Amniotic epithelial cell (primary cell): ENCODE results near the gene GPNMB.
"Not testable (repeated sequence)": the region's sequence is repeated elsewhere in the genome, so short reads cannot be mapped to it uniquely, and the experiment has no call there.

Experiments
- DNase-seq: peaks from one replicate; pipeline ENCODE4 v3.0.0-alpha.2; 2010; ENCODE audit warnings: low read depth

The GPNMB gene

DNA sequence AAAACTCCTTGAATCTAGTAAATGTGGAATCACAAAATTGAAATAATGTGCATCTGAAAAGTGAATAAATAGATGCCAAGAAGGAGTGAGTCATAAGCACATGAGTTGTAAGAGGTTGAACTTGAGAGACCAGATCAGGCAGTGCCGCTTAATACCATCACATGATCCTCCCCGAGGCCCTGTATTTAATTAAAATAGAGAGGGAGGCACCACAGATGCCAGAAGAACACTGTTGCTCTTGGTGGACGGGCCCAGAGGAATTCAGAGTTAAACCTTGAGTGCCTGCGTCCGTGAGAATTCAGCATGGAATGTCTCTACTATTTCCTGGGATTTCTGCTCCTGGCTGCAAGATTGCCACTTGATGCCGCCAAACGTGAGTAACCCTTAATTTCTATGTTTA lies at the start of gene GPNMB:
TSS of gene GPNMB (plus strand) at position 221 of the 400 bp plus-strand sequence. CDS start at position 304, 83 bp downstream.
- peak; percentile 85 for DNase-seq

DNA sequence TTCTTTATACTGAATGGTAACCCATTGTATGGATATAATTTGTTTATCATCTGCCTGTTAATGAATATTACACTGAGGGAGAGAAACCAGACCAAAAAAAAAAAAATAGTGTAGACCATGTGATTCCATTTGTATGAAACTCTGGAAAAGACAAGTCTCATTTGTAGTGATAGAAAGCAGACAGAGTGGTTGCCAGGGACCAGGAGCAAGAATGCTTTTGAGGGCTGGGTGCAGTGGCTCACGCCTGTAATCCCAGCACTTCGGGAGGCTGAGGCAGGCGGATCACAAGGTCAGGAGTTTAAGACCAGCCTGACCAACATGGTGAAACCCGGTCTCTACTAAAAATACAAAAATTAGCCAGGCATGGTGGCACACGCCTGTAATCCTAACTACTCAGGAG lies 48.8 kb upstream of the GPNMB start:
- DNase-seq, result not testable (repeated sequence)

- DNase-seq, result no peak
Measured at GRCh38 chr7:23200331-23200730, 46.2 kb upstream of the GPNMB start.

DNA sequence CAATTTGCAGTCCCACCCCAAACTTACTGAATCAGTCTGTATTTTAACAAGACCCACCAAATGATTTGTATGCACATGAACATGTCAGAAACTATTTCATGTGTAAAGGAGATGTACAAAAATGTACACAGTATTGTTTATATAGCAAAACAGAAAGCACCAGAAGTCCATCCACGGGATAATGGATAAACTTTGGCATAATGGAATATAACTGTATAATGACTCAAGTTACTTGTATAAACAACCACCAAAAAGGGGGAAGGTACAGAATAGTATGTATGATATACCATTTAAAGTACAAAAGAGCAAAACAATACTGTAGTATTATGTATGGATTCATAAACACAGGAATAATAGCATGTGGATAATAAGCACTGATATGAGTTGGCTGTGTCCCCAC lies 42.3 kb upstream of the GPNMB start:
- no peak for DNase-seq

- DNase-seq, result no peak
Measured at GRCh38 chr7:23205577-23205908, 41.0 kb upstream of the GPNMB start.

- peak; percentile 25 for DNase-seq
Measured at GRCh38 chr7:23205909-23206767, 40.4 kb upstream of the GPNMB start.

- DNase-seq, result peak; percentile 15
Measured at GRCh38 chr7:23207021-23207420, 39.6 kb upstream of the GPNMB start.

GRCh38 chr7:23207884-23208283 lies 38.7 kb upstream of the GPNMB start:
- DNase-seq, result peak; percentile 19

- no peak for DNase-seq
Measured at GRCh38 chr7:23208316-23208715, 38.3 kb upstream of the GPNMB start.

GRCh38 chr7:23210506-23210905 lies 36.1 kb upstream of the GPNMB start:
- no peak for DNase-seq

- DNase-seq, result no peak
Measured at GRCh38 chr7:23211589-23211988, 35.0 kb upstream of the GPNMB start.

GRCh38 chr7:23212395-23212794 lies 34.2 kb upstream of the GPNMB start:
- DNase-seq, result no peak

- DNase-seq, result no peak
Measured at GRCh38 chr7:23212841-23213240, 33.7 kb upstream of the GPNMB start.

DNA sequence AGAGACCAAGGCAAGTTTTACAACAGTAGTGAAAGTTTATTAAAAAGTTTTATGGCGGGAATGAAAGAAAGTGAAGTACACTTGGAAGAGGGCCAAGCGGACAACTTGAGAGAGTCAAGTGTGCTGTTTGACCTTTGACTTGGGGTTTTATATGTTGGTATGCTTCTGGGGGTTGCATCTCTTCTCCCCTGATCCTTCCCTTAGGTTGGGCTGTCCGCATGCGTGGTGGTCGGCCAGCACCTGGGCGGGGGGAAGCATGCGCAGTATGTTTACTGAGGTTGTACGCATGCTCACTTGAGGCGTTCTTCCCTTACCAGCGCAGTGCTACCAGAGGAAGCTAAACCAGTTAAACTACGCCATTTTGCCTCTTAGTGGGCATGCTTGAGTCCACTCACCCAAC lies 32.8 kb upstream of the GPNMB start:
- DNase-seq, result no peak

GRCh38 chr7:23214423-23214822 lies 32.2 kb upstream of the GPNMB start:
- no peak for DNase-seq

GRCh38 chr7:23214938-23215337 lies 31.6 kb upstream of the GPNMB start:
- DNase-seq, result no peak

DNA sequence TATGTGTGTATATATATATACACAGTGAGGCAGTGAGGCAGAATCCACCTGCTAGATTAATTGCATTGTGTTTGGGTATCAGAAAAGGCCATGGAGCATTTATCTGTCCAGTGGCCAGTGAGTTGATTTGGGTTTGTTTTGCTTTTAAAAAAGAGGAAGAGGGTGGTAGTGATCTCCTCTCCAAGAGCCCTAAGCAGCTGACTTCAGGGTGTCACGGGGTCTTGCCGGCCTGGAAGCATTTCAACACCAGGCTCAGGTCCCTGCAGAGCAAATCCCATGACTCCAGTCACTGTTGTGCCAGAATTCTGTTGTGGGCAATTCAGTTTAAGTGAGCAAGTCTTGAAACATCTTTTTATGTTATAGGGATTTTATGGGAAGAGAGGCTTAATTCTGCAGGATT lies 30.6 kb upstream of the GPNMB start:
- no peak for DNase-seq

DNA sequence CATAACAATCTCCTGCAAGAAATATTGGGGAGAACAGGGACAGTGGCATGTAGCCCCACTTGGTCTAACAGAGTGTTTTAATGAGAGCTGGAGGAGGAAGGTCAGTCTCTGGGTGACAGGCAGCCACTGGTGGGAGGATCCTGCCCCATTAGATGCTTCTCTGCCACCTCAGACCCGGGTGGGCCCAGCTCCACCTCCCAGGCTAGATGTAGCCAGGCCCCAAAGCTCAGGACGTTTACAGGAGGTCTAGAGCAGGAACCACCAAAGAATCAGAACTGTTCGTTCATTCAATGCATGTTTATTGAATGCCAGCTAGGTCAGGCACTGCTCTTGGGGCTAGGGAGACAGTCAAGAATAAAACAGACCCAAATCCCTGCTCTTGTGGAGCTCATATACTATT lies 28.4 kb upstream of the GPNMB start:
- DNase-seq, result no peak

DNA sequence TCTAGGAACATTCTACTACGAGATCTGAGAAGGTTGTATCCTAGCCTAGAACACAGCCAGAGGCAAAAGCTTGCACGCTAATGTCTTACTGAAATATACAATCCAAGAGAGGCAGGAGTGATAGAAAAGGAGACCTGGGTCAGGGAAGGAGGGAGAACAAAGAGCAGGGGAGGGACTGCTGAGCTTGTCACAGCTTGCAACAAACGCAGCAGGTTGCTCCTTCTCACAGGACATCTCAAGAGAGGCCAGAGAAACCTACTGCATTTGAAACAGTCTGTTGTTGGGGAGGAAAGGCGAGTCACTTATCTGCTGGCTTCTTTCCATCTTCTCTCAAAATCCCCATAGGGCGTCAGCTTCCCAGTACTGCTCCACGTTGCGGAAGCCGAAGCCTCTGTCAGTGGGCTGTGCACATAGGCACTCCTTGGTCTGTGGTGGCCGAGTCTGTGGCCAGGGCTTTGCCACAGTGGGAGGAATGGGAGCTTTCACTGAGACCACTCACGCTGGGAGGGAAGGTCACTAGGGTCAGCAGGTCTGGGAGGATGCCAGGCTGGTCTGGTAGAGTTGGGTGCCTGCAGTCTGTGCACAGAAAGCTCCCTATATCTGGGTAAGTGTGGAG lies 25.8 kb upstream of the GPNMB start:
- no peak for DNase-seq

DNA sequence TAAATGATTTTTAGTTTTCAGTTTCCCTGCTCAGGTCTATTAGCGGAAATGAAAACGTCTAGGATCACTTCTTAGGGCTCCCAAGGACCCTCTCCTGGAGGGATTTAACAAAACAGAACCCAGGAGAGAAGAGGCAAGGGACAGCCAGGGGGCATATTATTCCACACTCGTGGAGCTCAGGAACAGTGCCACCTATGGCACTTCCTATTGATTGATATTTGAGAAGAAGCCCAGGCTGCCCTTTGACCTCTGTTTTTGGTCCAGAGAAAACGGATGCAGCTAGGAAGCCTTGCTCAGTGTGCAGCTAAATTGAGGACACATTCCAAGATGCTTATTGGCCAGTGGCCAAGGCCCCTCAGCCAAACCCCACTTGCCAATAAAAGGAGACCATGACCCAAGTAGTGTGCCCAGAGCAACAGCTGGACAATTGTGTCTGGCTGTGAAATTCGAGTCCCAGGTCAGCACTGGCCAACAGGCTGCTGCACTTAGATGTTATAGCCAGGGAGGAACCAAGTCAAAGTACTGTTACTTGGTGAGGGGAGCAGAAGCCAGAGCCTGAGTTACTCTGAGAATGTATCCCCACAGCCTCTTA lies 24.0 kb upstream of the GPNMB start:
- DNase-seq, result no peak

- not testable (repeated sequence) for DNase-seq
Measured at GRCh38 chr7:23224364-23224763, 22.2 kb upstream of the GPNMB start.

GRCh38 chr7:23226844-23227450 lies 19.6 kb upstream of the GPNMB start:
- no peak for DNase-seq

DNA sequence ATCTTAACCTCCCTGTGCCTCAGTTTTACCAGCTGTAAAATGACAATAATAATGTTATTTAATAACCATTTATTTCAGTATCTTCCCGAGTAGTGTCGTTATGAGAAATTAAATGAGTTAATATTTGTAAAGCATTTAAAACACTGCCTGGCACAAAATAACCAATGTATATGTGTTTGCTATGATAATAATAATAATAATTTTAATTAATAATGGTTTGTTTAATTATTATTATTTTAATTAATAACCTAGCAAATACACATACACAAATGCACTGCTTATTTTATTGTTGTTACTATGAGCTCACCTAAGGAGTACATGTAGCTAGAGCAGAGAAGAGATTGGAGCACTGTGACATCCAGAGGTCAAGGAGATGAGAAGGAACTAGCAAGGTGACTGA lies 18.2 kb upstream of the GPNMB start:
- no peak for DNase-seq
